HCT116 (cell line): ENCODE data around the gene AIFM2.

Source experiments
- POLR2AphosphoS5 ChIP-seq: IDR thresholded peaks from 2 replicates; pipeline ENCODE4 v1.6.1; 2011; ENCODE audit warnings: mild to moderate bottlenecking, low read depth, low read length, moderate library complexity
- TCF7L2 ChIP-seq: IDR thresholded peaks from 2 replicates; pipeline ENCODE4 v1.7.0; 2011; ENCODE audit warnings: borderline replicate concordance, inconsistent platforms; ENCODE audit not compliant: insufficient read depth, insufficient read length; ENCODE audit errors: extremely low read depth
- ZNF274 ChIP-seq: fragments of 200-500 bp; sonication (Bioruptor generic); IDR thresholded peaks from 2 replicates; pipeline ENCODE4 v1.6.1; 2014; ENCODE audit warnings: mild to moderate bottlenecking, low read depth, low read length, inconsistent platforms
- TF ChIP-seq, protein P1 (sequence below), 3 experiments: fragments of 200-600 bp in 1 of 3; sonication (generic) in 1 of 3; IDR thresholded peaks in 2 of 3; conservative IDR thresholded peaks in 1 of 3; 2 replicates each; pipeline ENCODE4 v1.5.1; 2012 to 2017; ENCODE audit warnings: low read depth in 2 of 3, low read length in 2 of 3, antibody characterized with exemption in 1 of 3, borderline replicate concordance in 1 of 3, control low read depth in 1 of 3, mild to moderate bottlenecking in 1 of 3, mixed read lengths in 1 of 3, mixed run types in 1 of 3, moderate library complexity in 1 of 3; ENCODE audit not compliant: insufficient read depth in 1 of 3

DNA sequence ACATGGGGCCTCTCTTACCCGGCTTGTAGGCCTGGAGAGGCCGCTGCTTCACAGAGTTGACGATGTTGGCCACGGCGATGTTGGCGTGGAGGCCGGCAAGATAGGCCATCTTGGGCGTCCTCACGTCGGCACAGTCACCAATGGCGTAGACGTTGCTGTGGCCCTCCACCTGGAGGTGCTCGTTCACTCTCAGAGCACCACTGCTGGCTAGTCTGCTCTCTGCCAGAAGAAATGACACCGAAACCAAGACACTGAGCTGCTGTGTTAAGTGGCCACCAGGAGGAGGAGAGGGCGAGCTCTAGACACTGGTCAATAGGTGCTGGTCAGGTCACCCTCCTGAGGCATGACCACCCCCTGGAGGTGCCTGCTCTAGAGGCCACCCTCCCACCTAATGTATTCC lies 17.7 kb downstream of the AIFM2 start:
- TF ChIP-seq POLR2AphosphoS5: no peak
- TF ChIP-seq, protein P1, sequence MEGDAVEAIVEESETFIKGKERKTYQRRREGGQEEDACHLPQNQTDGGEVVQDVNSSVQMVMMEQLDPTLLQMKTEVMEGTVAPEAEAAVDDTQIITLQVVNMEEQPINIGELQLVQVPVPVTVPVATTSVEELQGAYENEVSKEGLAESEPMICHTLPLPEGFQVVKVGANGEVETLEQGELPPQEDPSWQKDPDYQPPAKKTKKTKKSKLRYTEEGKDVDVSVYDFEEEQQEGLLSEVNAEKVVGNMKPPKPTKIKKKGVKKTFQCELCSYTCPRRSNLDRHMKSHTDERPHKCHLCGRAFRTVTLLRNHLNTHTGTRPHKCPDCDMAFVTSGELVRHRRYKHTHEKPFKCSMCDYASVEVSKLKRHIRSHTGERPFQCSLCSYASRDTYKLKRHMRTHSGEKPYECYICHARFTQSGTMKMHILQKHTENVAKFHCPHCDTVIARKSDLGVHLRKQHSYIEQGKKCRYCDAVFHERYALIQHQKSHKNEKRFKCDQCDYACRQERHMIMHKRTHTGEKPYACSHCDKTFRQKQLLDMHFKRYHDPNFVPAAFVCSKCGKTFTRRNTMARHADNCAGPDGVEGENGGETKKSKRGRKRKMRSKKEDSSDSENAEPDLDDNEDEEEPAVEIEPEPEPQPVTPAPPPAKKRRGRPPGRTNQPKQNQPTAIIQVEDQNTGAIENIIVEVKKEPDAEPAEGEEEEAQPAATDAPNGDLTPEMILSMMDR (IDR thresholded peaks at IDR 0.05 in 2 of 3, conservative IDR thresholded peaks at IDR 0.05 in 1 of 3; ENCODE audit: borderline replicate concordance in 1 of 3, insufficient read depth in 1 of 3, low read depth in 2 of 3, low read length in 2 of 3): peak in 2 of 3 experiments; percentile 18 to 28; a peak in 1 of 6 replicates
- no peak for TF ChIP-seq TCF7L2
- no peak for TF ChIP-seq ZNF274
